Activated CD8-positive, alpha-beta T cell treated with anti-CD3 and anti-CD28 coated beads for 36 hours (primary cell): ENCODE data around the gene ZNF436. TPM values are rescaled to one million over a fixed set of nuclear protein-coding genes. Genes with fewer than 3 reads are reported as not detected.

ENCODE experiments used
- ATAC-seq: fragments of 200-7000 bp; cut with Tn5 transposase; one replicate; pipeline ENCODE4 v1.10.0; 2021; ENCODE audit warnings: mild to moderate bottlenecking, moderate library complexity
- CTCF ChIA-PET: fragments of 350-600 bp; sonication (Branson Sonifier 250); formaldehyde crosslinking; loops from one replicate; lab custom pipeline; 2021; ENCODE audit warnings: antibody characterized with exemption; lab: Charles Lee
- POLR2A ChIA-PET: fragments of 350-600 bp; sonication (Branson Sonifier 250); formaldehyde crosslinking; loops from one replicate; lab custom pipeline; 2021; ENCODE audit warnings: antibody characterized with exemption; lab: Charles Lee
- DNase-seq: peaks from one replicate; pipeline ENCODE4 v3.0.0-alpha.2; 2020
- H3K27ac Mint-ChIP-seq: one replicate; pipeline ENCODE4 v1.8.0; 2021; ENCODE audit warnings: mild to moderate bottlenecking, mixed read lengths
- H3K27me3 Mint-ChIP-seq: one replicate; pipeline ENCODE4 v1.8.0; 2021; ENCODE audit warnings: mixed read lengths
- H3K36me3 Mint-ChIP-seq: one replicate; pipeline ENCODE4 v1.8.0; 2021; ENCODE audit warnings: low read depth, mixed read lengths
- H3K4me1 Mint-ChIP-seq: one replicate; pipeline ENCODE4 v1.8.0; 2021; ENCODE audit warnings: low read depth, mixed read lengths
- H3K4me3 Mint-ChIP-seq: one replicate; pipeline ENCODE4 v1.8.0; 2021; ENCODE audit warnings: mild to moderate bottlenecking, moderate library complexity, mixed read lengths
- H3K9me3 Mint-ChIP-seq: one replicate; pipeline ENCODE4 v1.8.0; 2021; ENCODE audit warnings: mixed read lengths
- CTCF ChIP-seq: fragments of 200-600 bp; IDR thresholded peaks from one replicate; pipeline ENCODE4 v1.8.0; 2022; ENCODE audit warnings: antibody characterized with exemption, mild to moderate bottlenecking
- intact Hi-C: fragments of 100-400 bp; cut with micrococcal nuclease; formaldehyde crosslinking; loops from one replicate; pipeline ENCODE4 v1.10.0; 2022
- total RNA-seq, 2 experiments: library from RNA; stranded (reverse); gene quantifications; one replicate each; pipeline ENCODE4 v1.2.3, GENCODE V29; 2021

Gene ZNF436
- total RNA-seq, 2 experiments from 2014 or later = 5.8 to 7.2 TPM

DNA sequence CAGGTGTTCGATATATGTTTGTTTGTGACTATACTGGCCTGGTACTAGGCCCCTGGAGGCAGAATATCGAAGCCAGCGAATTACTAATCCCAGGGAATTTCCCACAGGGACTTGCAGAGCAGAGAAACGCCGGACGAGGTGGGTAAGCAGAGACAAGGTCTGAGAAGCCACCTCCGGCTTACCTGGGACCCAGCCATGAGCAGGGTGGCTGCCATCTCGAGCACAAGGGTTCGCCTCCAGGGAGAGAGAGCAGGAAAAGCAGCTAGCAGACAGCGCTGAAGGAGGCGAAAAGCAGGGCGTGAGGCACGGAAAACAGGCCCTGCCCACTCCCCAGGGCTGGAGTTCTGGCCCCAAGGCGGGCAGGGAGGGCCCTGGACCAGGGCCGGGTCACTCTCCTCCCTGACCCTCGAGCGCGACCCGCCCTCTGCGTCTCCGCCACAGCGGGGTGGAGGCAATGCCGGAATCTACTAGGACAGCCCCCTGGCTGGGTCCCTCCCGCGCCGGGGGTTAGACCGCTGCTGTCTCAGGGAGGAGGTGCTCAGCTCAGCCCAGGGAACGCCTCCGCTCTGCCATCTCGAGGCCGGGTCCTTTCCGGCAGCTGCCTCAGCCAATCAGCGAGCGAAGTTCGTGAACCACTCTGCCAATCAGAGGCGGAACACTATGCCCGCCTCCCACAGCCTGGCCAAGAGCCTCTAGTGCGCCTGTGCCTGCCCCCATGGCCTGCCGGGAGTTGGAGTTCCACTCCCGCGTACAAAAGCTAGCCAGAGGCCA lies 1.7 kb downstream of the ZNF436 start:
- Mint-ChIP-seq H3K27ac (peak overlapping the region; percentile 98), H3K9me3 (peaks cover 14% of the 10 kb centered on the region), H3K36me3 (peaks cover 44% of the 10 kb centered on the region), H3K4me1 (peaks cover 26% of the 10 kb centered on the region), H3K4me3 (peak overlapping the region; percentile 95), H3K27me3 (no peaks in the 10 kb centered on the region)
- peak; percentile 94 for ATAC-seq
- ChIA-PET CTCF (interaction anchor here (1.3 to 2.9 kb wide), 6 partner anchors 14 to 129 kb away, joined by 4 to 13 read pairs (median 6); partner anchors contain the start of gene HNRNPR), POLR2A (interaction anchor here (0.6 to 5.4 kb wide), 10 partner anchors 11 to 324 kb away, joined by 3 to 44 read pairs (median 4); partner anchors contain the start of genes HNRNPR and RPL11)
- TF ChIP-seq CTCF = no peak
- DNase-seq = peak; percentile 99
- intact Hi-C loops = loop anchor here (2.0 kb wide), 1 partner anchor 23 kb away; the partner anchor contains the start of gene HNRNPR

DNA sequence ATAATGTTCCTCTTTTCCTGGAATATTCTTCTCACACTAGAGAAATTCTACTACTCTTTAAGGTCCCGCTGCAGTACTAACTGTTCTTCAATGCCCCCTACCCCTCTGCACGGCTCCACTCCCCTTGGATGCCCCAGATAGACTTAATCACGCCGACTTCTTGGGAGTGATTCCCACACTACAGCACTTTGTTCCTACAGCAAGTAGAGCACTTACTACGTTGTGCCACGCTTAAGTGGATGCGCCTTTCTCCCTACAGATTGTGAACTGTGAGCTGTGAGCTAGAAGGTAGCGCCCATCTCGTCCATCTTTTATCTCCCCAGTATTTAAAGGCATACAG lies 2.2 kb downstream of the ZNF436 start:
- TF ChIP-seq CTCF = no peak
- CTCF ChIA-PET = interaction anchor here (1.3 to 2.9 kb wide), 7 partner anchors 10 to 130 kb away, joined by 4 to 13 read pairs (median 6); partner anchors contain the start of gene HNRNPR
- H3K9me3 Mint-ChIP-seq = peaks cover 20% of the 10 kb centered on the region
- peaks cover 50% of the 10 kb centered on the region for H3K36me3 Mint-ChIP-seq
- ATAC-seq = no peak
- intact Hi-C loops = no loop called here
- H3K4me3 Mint-ChIP-seq = peak overlapping the region; percentile 95
- POLR2A ChIA-PET = interaction anchor here (1.0 to 5.4 kb wide), 4 partner anchors 22 to 325 kb away, joined by 3 to 44 read pairs (median 6); partner anchors contain the start of genes HNRNPR and RPL11
- no peaks in the 10 kb centered on the region for H3K27me3 Mint-ChIP-seq
- DNase-seq = peak; percentile 5
- peaks cover 26% of the 10 kb centered on the region for H3K4me1 Mint-ChIP-seq
- H3K27ac Mint-ChIP-seq = peak overlapping the region; percentile 98

- ChIA-PET CTCF (interaction anchor here (0.9 to 2.9 kb wide), 7 partner anchors 9 to 405 kb away, joined by 3 to 13 read pairs (median 6); no protein-coding TSS in a partner anchor), POLR2A (interaction anchor here (5.4 kb wide), 1 partner anchor 21 kb away, joined by 44 read pairs; the partner anchor contains the start of gene HNRNPR)
- no peak for TF ChIP-seq CTCF
- Mint-ChIP-seq H3K4me3 (peak overlapping the region; percentile 95), H3K27ac (no peak overlapping the region), H3K9me3 (peaks cover 28% of the 10 kb centered on the region), H3K4me1 (peaks cover 24% of the 10 kb centered on the region), H3K27me3 (no peaks in the 10 kb centered on the region), H3K36me3 (peaks cover 52% of the 10 kb centered on the region)
- intact Hi-C loops = no loop called here
- DNase-seq (no peak), ATAC-seq (no peak)
These were observed 3.0 kb downstream of the ZNF436 start for GRCh38 chr1:23366598-23366997.

- no peak for DNase-seq
- H3K27me3 Mint-ChIP-seq = no peaks in the 10 kb centered on the region
- no peak for ATAC-seq
- TF ChIP-seq CTCF = no peak
- peaks cover 33% of the 10 kb centered on the region for H3K9me3 Mint-ChIP-seq
- intact Hi-C loops = no loop called here
- POLR2A ChIA-PET = interaction anchor here (5.4 kb wide), 1 partner anchor 21 kb away, joined by 44 read pairs; the partner anchor contains the start of gene HNRNPR
- no peak overlapping the region for H3K4me3 Mint-ChIP-seq
- H3K27ac Mint-ChIP-seq = no peak overlapping the region
- H3K4me1 Mint-ChIP-seq = peaks cover 24% of the 10 kb centered on the region
- peaks cover 57% of the 10 kb centered on the region for H3K36me3 Mint-ChIP-seq
- CTCF ChIA-PET = interaction anchor here (0.9 to 2.9 kb wide), 5 partner anchors 8 to 406 kb away, joined by 3 to 13 read pairs (median 4); no protein-coding TSS in a partner anchor
These were observed 3.5 kb downstream of the ZNF436 start for GRCh38 chr1:23366146-23366545.
